CMK (cell line): ENCODE measurements around the gene SEMA4D.

Experiments
- DNase-seq: peaks from one replicate; pipeline ENCODE4 v3.0.0-alpha.2; 2010; ENCODE audit warnings: low read depth

SEMA4D gene

DNA sequence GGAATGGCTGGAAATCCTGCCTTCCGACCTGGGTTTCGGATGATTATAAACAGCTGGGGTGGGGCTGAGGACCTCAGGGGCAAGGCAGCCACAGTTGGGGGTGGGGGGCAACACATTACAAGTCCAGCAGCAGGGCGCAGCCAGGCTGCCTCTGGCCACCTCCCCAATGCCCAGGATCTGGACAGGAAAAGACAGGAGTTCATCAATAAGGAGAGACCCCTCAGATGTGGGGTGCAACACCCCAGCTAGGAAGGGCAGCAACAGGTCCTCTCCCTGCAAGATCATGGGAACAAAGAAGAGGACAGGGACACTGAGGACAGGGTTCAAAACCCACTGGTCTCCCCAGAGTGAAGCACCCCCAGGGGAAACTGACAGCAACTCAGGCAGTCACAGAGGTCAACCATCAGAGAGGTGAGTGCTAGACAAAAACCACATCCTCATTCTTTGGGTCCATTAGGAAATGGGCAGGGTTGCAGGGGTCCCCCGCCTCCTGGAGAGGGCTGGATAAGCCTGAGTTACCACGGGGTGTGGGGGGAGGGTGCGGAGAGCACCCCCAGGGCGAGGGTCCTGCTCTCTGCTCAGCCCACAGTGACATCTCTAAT, 33.5 kb downstream of the SEMA4D start:
- DNase-seq: no peak

DNA sequence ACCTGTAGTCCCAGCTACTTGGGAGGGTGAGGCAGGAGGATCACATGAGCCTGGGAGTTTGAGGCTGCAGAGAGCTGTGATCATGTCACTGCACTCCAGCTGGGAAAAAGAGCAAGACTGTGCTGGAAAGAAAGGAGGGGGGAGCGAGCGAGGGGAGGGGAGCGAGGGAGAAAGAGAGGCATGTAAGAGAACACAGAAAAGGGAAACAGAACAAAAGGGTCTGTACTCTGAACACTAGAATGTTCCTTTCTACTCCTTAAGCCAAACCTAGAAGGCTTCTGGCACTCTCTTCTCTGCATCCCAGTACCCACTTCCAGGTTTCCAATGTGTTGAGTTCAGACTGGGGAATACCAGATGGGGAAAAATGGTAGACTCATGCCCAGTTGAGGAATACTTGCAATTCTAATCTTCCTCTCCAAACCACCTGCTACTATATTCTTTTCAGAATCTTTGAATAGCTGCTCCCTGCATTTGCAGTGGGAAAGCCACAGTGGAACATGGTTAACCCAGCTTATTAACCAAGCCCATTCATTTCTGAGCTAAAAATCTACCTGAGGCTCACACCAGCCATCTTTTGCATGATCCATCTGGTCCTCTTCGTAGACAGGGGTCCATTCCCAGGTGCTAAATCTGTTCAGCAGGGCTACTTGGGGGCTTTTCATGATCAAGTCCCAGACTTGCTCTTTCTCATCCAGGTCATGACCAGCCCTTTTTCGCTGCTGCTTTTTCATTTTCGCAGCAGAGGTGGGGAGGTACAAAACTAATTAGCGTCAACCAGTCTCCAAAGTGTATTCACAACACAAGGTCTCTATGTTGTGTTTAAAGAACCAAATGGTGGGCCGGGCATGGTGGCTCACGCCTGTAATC, 34.9 kb downstream of the SEMA4D start:
- no peak for DNase-seq

- no peak for DNase-seq
Measured at GRCh38 chr9:89462199-89462598, 35.7 kb downstream of the SEMA4D start.

- DNase-seq: no peak
Measured at GRCh38 chr9:89461265-89461664, 36.6 kb downstream of the SEMA4D start.

DNA sequence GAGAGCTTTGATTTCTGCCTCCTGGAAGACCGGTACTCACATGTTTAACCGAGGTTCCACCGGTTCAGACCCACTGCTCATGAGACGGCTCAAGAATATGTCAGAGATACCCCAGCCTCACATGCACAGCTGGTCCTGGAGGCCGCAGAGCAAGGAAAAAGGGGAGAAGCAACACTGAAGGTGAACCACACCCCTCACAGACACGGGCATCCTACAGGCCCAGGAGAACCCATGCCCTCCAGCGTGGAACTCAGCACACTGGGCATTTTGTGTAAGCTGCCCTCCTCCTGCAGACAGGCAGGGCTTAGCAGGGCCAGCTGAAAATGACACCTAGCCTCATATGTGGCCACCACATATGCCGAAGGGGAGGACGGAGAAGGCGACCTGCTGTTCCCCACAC, 37.4 kb downstream of the SEMA4D start:
- DNase-seq: no peak

DNA sequence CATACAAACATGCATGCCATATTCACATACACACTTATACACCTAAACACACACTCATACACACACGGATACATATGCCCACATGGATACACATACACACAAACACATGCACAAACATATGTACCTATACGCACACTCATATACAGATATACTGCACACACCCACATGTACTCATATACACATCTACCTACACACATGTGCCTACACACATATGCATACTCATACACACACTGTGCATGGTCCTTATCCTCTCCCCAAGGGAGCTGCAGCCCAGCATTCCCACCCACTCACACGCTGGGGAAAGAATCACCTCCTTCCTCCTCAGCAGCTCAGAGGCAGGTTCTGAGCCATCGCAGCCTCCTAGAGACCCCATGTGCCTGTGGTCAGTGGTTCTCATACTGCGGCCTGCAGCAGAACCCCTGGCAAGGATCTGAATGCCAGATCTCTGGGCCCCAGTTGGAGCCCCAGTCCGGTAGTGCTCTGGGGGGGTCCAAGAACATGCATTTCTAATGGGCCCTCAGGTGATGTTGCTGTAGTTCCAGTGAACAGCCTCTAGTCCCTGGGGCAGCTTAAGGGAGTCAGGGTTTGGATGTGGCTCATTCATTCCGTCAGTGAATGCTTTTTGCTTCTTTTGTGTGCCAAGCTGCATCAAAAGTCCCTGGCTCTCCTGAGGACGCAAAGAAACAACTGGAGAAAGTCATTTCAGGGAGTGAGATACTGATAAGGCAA, 39.0 kb downstream of the SEMA4D start:
- no peak for DNase-seq

DNA sequence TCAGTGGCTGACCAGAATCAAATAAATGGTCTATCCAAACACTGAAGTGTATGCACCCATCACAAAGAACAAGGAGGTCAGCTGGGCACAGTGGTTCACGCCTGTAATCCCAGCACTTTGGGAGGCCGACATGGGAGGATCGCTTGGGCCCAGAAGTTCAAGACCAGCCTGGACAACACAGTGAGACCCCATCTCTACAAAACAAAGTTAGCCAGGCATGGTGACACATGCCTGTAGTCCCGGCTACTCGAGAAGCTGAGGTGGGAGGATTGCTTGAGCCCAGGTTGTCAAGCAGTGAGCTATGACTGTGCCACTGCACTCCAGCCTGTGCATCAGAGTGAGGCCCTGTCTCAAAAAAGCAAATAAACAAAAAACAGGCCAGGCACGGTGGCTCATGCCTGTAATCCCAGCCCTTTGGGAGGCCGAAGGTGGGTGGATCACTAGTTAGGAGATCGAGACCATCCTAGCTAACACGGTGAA, 40.5 kb downstream of the SEMA4D start:
- no peak for DNase-seq

DNA sequence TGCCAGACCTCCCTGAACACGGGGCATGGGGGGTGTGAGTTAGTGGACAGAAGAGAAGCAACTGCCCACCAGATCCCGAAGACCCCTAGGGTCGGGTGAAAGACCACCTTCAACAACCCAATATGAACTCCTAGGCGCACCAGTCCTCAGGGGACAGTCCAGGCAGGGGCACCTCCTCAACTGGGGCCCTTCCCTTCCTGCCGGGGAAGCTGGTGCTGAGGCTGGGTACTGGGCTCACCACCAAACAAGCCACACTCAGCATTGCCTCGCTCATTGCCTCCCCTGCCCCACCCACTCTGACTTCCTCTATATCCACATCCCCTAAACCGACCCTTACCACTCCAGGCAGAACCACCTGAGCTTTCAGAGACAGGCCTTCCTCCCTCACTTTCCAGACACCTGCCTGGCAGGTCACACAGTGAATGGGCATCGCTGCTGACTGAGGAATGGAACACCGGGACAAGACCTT, 42.5 kb downstream of the SEMA4D start:
- no peak for DNase-seq

- no peak for DNase-seq
Measured at GRCh38 chr9:89454498-89455355, 43.2 kb downstream of the SEMA4D start.

- no peak for DNase-seq
Measured at GRCh38 chr9:89453452-89453851, 44.5 kb downstream of the SEMA4D start.

GRCh38 chr9:89452561-89452960, 45.4 kb downstream of the SEMA4D start:
- DNase-seq: no peak

DNA sequence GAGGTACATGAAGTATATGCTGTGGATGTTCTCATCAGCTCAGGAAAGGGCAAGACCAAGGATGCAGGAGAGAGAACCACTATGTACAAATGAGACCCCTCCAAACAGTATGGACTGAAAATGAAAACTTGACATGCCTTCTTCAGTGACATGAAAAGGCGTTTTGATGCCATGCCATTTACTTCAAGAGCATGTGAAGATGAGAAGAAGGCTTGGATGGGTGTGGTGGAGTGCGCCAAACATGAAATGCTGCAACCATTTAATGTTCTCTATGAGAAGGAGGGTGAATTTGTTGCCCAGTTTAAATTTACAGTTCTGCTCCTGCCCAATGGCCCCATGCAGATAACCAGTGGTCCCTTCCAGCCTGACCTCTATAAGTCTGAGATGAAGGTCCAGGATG, 47.7 kb downstream of the SEMA4D start:
- DNase-seq: no peak

DNA sequence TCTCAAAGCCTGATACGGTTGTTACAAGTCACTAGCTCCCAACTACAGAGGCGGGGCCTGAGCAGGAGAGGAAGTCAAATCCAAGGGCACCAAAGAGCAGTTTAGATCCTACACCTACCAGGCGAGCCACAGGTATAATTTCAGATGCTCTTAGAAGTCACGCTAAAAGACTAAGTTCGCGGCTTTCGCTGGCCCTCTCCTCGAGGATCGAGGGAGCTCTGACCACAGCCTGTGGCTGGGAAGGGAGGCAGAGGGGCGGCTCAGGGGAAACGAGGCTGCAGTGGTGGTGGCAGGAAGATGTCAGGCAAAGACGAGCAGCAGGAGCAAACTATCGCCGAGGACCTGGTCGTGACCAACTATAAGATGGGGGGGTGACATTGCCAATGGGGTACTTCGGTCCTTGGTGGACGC, 48.6 kb downstream of the SEMA4D start:
- DNase-seq: no peak

DNA sequence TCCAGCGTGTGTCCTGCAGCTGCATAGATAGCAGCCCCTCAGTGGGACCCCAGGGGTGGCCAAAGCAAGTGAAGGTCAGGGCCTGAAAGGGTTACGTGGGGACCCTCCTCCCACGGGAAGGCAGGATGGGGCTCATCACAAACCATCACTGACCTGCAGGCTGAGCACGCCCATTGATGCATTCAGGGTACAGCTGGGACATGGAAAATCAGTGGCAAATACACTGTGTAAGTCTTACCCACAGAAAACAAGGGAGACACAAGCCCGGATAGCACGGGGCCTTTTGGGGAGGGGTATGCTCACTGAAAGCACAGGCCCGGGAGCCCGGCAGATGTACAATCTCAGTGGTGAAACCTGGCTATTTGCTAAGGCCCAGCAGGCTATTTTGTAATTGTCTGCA, 49.1 kb downstream of the SEMA4D start:
- no peak for DNase-seq

DNA sequence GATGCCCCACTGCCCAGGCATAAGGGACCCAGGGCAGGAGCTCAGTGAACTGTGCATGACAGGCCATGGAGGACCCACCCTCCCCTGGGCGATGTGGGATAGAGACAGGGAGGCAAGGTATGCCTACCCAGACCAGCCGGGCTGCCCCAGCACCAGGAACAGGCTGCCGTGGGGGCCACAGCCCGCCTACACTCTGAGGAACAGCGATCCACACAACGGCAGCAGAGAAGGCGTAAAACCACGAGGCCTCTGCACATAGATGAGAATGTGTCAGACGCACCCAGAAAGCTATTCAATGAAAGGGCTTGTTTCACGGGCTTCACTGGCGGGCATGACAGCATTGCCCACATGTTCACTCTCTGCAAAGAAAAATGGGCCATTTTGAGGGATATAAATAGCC, 49.5 kb downstream of the SEMA4D start:
- no peak for DNase-seq

GRCh38 chr9:89447416-89447815, 50.5 kb downstream of the SEMA4D start:
- no peak for DNase-seq

DNA sequence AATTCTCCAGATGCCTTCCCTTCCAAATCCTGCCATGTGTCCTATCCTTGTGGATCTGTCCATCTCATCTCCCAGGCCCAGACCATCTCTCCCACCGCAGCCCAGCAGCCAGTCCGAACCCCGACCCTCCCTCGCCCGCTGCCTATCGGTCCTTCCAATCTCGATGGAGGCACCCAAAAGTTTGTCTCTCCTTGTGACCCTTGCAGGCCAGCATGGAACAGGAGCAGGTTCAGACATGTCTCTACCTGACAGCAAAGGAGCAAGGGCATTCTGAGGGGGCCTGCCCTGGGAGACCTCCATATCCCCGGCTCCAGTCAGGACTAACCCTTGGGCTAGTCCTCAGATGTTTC, 51.0 kb downstream of the SEMA4D start:
- DNase-seq: no peak

DNA sequence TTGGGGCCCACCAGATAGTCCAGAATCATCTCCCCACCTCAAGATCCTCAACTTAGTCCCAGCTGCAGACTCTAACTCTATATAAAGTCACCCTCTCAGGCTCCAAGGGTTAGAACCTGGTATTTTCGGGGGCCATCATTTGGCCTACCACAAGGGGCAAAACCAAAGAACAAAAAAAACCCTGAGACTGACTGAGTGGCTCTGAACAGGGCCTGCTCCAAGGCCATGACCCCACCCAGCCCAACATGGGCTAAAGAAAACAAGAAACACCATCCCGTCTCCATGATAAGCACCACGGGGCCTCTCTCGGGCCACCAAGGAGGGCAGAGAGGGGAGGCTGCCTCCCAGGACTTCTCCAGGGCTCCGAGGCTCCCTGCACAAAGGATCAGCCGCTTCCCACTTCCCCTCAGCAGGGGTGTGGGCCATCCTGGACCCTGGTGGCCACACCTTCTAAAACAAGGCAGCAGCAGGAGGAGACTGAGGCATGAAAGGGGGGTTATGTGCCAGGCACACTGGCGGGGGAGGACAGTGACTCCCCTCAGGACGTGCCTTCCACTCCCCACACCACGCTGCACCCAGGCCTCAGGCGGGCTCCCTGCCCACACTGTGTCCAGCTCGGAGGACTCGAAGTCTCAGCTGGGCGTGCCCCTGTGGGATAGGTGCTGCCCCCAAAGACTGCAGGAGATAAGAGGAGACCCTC, 51.5 kb downstream of the SEMA4D start:
- DNase-seq: no peak

- DNase-seq: no peak
Measured at GRCh38 chr9:89445801-89446251, 52.1 kb downstream of the SEMA4D start.

DNA sequence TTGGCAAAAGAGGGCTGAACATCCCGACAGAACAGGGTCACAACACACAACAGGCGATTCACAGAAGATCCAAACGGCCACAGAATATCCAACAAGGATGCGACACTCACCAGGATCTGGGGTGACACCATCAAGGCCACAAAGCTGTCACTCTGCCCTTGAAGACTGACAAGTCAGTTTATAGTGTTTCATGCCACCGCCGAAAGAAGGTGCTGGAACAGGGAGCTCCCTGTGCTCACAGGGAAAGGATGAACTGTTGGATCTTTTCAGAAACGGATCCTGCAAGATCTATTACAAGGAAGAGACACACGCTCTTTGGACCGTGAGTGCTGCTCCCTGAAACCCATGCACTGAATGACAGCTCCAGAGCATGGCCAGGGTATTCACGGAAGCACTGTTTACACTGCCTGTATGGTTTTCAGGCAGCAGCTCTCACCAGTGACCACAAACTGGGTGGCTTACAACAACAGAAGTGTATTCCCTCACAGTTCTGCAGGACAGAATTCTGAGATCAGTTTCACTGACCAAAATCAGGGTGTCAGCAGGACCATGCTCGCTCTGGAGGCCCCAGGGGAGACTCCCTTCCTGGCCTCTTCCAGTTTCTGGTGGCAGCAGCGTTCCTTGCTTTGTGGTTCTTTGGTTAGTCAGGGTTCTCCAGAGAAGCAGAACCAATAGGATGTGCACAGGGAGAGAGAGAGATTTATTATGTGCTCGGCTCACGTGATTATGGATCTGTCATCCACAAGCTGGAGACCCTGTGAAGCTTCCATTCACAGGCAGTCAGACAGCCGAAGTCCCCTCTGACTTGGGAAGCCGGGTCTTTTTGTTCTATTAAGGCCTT, 52.8 kb downstream of the SEMA4D start:
- no peak for DNase-seq
